ENCODE data around the gene PIP5KL1.

PIP5KL1 gene

DNA sequence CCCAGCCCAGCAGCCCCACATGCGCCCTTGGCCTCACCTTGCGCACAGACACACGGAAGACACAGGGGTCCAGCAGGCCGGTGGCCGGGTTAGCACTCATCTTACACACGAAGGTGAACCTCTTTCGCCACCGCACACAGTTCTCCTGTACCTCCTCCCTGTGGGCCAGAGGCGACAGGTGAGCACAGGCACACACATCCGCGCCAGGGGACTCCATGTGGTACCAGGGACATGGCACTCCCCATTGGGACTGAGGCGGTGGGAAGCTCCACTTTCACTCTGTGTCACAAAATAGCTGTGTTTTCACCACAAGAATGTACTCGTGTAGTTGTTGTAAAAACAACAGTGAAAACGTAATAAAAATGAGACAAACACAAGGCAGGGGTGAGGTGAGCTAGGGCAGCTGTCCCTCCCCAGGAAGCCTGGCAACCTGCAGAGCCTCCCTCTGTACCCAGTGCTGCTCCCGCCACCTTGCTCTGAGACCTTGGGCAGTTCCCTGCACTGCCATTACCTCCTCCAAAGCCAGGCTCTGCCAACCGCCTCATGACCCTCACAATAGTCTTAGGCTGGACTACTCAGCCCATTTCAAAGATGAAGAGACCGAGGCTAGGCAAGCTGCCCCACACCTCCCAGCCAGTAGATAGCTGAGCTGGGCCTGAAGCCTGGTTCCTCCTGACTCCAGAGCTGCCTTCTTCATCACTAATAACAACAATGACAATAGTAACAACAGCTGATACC is 23.4 kb upstream of the PIP5KL1 start:
- DNase-seq (ENCODE audit: low read depth, low spot score), result no peak
- no peak overlapping the region for H3K4me3 ChIP-seq (ENCODE audit: low read length)

DNA sequence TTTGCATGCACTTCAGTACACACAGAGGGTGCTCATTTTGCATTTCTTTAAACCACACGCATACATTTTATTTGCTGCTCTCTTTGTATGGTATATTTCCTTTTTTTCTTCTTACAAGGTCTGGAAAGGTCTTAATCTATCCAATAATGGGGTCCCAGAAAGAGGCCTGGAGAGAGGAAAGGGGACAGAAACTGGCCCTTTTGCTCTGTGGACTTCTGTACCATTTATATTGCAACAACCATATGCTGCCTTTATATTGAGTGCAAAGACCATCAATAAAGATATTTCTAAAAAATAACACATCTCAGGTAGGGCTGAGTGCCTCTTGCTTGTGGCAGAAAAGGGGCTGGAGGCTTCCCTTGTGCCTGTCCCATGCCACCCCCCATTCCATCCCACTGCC is 22.6 kb upstream of the PIP5KL1 start:
- no peak overlapping the region for H3K4me3 ChIP-seq (ENCODE audit: low read length)
- no peak for DNase-seq (ENCODE audit: low read depth, low spot score)

DNA sequence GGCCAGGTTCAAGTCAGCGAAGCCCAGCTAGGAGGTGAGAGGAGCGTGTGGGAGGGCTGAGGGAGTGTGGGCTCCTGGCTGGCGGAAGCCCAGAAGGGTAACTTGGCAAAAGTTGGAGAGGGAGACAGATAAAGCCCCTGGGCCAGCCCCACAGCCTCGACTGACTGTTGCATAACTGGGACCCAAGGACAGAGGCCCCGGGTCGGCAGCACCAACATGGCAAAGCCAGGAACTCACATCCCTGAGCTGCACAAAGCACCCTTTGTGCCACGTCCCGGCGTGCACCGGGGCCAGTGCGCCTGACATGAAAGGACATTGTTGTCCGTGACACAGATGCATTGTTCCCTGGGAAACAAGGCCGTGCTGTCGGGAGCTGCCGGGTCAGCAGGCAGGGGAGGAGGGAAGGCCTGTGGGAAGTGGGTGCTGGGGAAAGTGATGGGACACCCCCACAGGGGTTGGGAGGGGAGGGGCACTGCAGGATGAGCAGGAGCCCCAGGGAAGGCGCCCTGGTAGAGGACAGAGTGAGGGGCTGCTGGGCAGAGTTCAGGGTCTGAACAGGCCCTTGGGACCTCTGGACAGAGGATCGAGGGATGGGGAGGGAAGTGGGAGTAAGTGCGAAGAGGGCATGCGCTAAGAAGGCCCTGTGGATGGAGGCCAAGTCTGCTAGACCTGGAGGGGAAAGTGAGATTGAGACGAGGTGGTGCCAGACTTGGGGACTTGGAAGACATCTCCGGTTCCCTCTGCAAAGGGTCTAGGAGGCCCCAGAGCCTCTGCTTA is 20.1 kb upstream of the PIP5KL1 start:
- H3K4me3 ChIP-seq (ENCODE audit: low read length), result no peak overlapping the region
- DNase-seq (ENCODE audit: low read depth, low spot score), result no peak

DNA sequence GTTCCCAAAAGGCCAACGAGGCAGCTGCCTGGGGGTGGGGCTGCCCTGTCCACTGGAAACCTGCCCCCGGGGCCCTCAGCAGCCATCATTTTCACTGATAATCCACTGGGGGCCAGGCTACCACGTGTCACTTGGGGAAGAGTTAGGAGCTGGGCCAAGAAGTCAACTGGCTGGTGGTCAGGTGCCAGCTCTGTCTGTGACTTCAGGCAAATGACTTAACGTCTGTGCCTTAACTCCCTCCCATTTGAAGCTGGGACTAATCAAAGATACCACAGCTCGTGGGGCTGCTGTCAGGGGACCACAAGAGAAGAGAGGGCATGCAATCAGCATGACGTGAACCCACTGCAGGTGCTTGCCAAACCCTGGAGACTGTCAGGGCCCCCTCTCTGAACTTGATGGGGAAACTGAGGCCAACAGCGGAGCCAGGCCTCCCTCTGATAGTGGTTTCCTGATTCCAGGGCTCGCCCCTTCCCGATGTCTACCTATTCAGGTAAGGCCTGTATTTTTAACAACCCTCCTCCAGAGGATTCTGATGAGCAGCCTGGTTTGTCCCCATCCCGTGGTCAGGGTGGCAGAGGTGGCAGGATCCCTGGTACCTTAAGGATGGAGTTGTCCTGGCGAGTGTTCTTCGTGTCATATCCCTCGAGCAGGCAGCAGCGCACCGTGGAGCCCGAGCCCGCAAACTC is 19.4 kb upstream of the PIP5KL1 start:
- no peak for DNase-seq (ENCODE audit: low read depth, low spot score)

DNA sequence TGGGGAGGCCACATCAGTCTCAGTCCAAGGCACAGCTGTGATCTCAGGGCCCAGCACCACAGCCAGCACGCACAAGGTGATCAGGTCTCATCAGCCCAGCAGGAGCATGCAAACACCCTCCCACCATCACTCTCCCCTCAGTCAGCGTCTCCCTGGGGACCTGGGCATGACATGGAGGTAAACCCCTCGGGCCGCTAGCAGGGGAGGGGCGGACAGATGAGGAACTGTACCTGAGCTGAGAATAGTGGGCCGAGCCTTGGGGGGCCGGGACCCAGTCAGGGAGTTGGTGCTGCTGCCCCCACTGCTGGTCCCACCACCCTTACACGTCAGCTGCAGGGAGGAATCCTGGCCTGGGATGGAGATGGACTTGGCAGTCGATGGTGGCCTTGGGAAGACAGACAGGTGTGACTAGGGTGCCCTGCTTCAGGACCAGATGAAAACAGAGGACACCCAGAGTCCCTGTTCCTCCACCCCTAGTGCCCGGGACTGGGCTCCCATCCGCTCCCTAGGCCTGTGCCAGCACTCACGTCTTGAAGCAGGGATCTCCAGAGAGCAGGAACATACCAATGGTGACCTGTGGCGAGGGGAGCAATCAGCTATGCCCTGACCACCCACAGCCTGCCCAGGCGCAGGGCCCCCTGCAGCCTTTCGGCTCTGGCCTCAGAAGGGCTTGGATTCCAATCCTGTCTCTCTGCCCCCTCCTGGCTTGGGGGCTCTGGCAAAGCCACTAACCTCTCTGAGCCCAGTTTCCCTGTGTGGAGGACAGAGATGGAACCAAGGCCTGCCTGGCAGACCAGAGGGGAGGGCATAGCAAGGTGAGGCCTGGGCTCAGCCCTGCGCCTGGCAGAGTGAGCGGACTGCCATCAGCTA is 17.5 kb upstream of the PIP5KL1 start:
- DNase-seq (ENCODE audit: low read depth, low spot score), result no peak
- no peak overlapping the region for H3K4me3 ChIP-seq (ENCODE audit: low read length)

More for the DNA sequence above, 19.4 kb upstream of the PIP5KL1 start:
- H3K4me3 ChIP-seq (ENCODE audit: low read length), result no peak overlapping the region

DNA sequence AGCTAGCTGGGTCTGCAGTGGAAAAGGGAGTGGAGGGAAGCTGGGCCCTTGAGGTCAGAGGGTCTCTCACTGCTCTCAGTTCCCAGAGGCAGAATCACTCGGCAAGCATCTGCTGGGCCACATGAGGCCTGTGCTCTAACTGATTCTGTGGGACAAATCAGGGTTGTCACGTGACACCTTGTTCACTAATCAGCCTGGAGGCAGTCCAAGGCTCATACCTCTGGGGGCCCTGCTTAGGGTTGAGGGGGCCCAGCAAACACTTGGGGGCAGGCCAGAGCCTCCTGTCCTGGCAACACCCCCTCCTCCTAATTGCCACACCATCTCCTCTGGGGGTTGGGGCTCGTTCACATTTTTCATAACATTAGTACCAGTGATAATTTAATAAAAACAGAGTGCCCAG is 16.2 kb upstream of the PIP5KL1 start:
- no peak overlapping the region for H3K4me3 ChIP-seq (ENCODE audit: low read length)
- no peak for DNase-seq (ENCODE audit: low read depth, low spot score)

DNA sequence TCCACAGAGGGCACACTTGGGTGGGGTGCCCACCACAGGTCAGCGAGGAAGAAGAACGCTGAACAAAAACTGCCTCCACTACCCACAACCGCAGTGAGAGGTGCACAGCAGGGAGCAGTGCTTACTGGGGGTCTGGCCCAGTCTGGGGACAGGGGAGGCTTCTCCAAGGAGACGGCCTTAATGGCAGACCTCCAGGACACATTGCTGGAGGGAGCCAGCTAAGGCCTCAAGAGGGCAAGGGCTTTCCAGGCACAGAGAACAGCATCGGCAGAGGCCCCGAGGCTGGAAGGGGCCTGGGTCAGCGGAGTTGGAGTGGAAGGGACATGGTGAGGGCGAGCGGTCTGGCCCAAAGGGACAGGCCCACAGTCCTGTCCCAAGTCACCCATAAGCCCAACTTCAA is 15.4 kb upstream of the PIP5KL1 start:
- H3K4me3 ChIP-seq (ENCODE audit: low read length), result no peak overlapping the region
- no peak for DNase-seq (ENCODE audit: low read depth, low spot score)

DNA sequence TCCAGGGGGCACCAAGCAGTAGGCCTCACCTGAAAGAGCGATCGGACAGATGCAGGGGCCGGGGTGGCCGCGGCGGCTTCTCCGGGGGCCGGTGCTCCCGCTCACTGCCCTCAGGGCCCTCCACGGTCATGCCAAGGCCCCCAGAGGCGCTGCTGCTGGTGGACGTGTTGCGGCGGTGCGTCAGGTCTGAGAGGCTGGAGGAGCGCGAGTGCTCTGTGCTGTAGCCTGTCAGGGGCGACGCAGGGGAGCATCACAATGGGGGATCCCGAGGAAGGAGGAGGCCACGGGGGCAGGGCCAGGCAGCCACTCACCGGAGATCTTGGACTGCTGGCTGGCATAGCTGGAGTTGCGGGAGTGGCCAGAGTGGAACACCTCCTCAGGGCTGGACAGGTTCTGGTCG is 14.8 kb upstream of the PIP5KL1 start:
- H3K4me3 ChIP-seq (ENCODE audit: low read length), result no peak overlapping the region
- DNase-seq (ENCODE audit: low read depth, low spot score), result no peak

DNA sequence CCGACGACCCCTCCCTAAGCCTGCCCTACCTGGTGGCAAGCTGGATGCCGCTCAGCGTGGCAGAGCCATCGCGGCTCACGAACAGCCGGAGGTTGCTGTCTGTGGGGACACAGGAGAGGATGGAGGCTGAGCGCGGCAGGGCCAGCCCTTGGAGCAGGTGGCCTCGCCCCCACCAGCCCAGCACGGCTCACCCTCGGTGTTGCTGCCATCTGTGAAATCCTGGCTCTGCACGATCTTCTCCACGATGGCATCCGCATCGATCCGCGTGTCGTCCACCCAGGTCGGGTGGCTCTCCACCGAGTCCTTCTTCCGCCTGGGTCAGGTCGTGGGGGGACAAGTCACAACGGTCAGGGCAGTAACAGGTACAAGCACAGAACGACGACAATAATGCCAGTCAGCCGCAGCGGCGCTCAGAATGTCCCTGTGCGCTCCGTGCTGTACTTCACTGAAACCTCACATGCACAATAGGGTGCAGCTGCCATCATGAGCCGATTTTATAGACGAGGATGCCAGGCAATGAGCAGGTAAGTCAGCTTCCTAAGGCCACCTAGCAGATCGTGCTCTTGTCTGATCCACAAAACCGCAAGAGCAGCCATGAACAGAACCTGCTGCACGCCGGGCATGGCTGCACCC is 14.1 kb upstream of the PIP5KL1 start:
- no peak for DNase-seq (ENCODE audit: low read depth, low spot score)
- no peak overlapping the region for H3K4me3 ChIP-seq (ENCODE audit: low read length)

DNA sequence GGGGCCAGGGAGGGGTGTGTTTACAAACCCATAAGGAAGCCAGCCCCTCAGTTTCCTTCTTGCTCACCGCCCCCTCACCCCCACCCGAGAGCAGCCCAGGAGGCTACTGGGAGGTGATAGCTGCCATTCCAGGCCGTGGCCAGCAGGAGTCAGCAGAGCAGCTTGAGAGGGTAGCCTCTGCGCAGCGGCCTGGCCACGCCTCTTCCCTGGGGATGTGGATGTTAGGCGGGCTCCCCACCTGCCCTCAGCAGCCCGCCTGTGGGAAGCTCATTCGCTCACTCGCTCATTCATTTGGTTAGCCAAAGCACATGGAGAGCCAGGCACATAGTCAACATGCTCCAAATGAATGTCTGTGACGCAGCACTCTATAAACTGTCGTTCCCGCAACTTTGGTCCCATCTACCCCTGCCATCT is 13.2 kb upstream of the PIP5KL1 start:
- no peak overlapping the region for H3K4me3 ChIP-seq (ENCODE audit: low read length)
- peak; percentile 61 for DNase-seq (ENCODE audit: low read depth, low spot score)

DNA sequence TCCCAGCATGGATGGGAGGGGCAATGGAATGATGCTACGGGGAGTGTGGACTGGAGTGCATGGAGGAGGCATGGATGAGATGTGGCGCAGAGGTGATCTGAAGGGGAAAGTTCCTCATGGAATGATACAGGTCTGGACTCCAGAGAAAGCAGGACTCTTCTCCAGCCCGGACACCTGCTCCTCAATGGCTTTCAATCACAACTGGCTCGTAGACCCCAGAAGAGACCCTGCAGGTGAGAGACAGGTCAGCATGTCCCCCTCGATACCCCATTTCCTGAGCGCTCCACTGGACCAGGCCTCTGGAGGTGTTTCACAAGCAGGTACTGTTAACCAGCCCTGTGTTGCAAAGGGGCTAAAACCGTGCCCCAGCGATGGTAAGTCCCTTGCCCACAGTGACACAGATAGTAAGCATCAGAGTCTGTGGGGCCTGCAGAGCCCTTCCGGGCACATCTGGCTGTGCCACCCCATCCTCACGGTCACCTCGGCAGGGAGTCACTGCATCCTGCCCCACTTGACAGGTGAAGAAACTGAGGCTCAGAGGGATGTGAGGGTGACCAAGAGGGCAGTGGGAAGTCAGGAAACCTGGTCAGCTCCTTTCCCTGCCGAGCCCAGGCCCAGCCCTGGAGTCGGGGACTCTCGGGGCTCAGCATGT is 12.6 kb upstream of the PIP5KL1 start:
- no peak for DNase-seq (ENCODE audit: low read depth, low spot score)
- H3K4me3 ChIP-seq (ENCODE audit: low read length), result no peak overlapping the region

DNA sequence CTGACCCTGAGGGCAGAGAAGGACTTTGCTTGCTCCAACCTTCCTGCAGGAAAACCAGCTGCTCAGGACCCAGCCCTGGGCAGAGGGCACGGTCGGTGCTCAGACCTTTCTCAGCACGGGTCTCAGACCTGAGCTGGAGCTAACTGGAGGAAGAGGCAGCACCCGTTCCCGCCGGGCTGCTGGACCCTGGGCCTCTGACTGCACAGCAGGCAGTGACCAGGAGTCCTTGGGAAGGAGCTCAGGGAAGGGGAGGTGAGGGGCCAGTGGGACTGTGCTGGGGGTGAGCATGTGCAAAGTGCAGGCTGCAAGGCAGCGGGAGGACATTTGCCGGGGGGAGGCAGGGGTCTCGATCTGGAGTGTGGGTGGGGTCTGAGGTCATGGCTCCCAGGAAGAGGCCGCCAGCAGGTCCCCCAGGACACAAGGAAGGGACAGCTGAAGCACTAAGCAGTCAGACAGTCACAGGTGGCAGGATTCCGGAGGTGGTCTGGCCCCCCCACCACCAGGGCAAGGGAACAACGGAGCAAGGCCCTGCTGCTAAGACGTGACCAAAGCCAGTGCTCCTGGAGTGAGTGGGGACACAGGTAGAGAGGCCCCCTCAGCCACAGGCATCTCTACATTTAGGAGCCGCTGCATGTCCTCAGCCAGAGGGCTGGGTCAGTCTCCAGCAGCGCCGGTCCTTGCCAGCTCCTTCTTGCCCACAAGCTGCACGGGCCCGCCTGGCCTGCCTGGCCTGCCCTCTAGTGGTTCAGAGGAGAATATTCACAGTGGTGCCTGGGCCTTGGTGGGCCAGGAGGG is 11.8 kb upstream of the PIP5KL1 start:
- H3K4me3 ChIP-seq (ENCODE audit: low read length), result no peak overlapping the region
- no peak for DNase-seq (ENCODE audit: low read depth, low spot score)

DNA sequence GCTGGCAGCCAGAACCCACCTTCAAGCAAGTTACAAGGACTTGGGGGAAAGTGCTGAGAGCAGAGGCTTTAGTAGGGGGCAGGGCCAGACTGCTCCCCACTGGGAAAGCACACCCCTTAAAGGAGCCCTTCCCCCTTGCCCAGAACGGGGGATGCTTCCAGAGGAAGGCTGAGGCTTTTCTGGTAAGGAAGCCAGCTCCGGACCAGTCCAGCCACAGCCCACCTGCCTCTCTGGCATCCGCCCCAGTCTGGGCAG is 11.3 kb upstream of the PIP5KL1 start:
- no peak for DNase-seq (ENCODE audit: low read depth, low spot score)
- no peak overlapping the region for H3K4me3 ChIP-seq (ENCODE audit: low read length)

DNA sequence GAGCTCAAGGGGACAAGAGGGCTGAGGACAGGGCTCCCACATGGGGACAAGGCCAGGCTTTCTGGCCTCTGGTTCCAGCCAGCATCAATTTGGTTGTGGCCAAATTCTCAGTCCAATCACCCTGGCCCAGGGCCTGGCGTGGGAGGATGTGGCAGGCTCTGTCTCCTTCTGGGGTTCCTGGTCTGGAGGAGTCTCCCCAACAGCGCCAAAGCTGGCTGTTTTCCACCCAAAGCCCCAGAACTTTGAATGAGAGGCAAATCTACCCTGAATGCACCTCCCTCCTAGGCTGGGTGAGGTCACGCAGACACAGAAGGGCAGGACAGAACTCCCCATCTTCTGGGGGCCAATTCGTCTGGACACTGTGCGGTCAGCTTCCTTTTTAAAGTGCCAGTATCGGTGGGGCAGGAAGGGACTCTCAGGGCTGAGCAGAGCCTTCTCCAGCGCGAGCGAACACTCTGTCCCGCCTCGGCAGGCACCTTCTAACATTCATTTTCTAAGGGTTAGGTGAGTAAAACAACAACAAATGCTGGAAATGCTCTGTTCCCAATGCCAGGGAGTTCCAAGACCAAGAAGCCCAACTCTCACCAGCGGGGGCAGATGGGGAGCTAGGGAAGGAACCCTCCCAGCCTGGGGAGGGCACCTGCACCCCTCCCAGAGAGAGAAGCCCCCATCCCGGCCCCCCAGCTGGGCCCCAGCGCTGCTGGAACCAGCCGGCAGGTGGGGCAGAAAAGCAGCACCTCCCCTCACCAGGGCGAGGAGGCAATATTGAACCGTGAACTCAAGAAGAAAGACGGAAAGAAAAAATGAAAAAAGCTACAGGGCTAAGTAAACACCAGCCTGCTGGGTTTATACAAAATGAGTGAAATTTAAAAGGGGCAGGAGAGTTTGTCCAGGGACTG is 10.7 kb upstream of the PIP5KL1 start:
- DNase-seq (ENCODE audit: low read depth, low spot score), result no peak
- no peak overlapping the region for H3K4me3 ChIP-seq (ENCODE audit: low read length)

DNA sequence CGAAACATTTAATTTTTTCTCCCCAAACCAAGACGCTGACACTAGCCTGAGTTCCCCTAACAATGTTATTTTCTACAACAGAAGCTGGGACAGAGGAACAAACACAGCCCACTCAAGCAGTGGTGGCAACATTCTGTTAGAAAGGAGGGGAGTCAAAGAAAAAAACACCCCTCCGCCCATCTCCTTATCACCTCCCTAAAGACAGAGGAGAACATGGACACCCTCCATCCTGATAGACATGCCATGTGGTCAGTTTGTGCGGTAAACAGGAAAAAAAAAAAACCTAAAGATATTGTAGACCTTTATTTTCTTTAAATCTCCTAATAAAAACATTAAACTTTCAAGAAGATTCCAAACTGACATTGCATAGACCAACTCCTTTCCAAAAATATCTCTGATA is 10.0 kb upstream of the PIP5KL1 start:
- no peak overlapping the region for H3K4me3 ChIP-seq (ENCODE audit: low read length)
- no peak for DNase-seq (ENCODE audit: low read depth, low spot score)

DNA sequence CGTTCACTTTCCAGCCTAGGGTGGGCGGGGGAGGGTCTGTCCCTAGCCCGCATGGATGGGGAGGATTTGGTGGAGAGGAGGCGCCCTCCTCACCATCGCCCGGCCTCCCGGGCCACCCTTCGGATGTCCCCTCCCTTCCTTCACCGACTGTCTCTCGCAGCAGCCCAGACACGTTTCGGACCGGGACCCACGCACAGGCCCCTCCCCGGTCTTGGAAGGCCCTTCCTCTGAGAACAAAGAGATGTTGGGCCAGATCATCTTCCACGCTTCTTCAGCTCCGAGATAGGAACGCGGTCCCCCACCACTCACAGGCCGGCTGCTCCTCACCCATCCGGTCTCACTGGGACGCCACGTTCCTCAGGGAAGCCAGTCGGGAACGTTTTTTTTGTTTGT is 7.7 kb upstream of the PIP5KL1 start:
- no peak overlapping the region; the same call in 1 of the 2 replicates for H3K4me3 ChIP-seq (ENCODE audit: low read length)
- no peak for DNase-seq (ENCODE audit: low read depth, low spot score)

All from Jurkat, Clone E6-1 (cell line).